GM23338 (cell line): ENCODE measurements around the gene PTPRE. TPM values are rescaled to one million over a fixed set of nuclear protein-coding genes. Genes with fewer than 3 reads are reported as not detected.

Experiments used
- ATAC-seq: fragments of 200-7000 bp; cut with Tn5 transposase; 3 replicates; pipeline ENCODE4 v1.9.1; 2020
- DNase-seq: peaks from one replicate; pipeline ENCODE4 v3.0.0-alpha.2; 2015; ENCODE audit warnings: low spot score
- H2AFZ ChIP-seq: fragments of 200-600 bp; sonication (generic); 2 replicates; pipeline ENCODE4 v1.8.0; 2016; ENCODE audit warnings: antibody characterized with exemption, mild to moderate bottlenecking, moderate library complexity
- H3F3A ChIP-seq: fragments of 200-600 bp; sonication (generic); replicated peaks from 2 replicates; pipeline ENCODE4 v1.8.0; 2017; ENCODE audit warnings: antibody characterized with exemption, mixed run types, low read depth
- H3K27ac ChIP-seq: fragments of 200-600 bp; sonication (generic); 2 replicates; pipeline ENCODE4 v1.6.1; 2016; ENCODE audit warnings: low read depth
- H3K27me3 ChIP-seq: fragments of 200-600 bp; sonication (generic); 2 replicates; pipeline ENCODE4 v1.8.0; 2016; ENCODE audit warnings: mild to moderate bottlenecking, mixed run types, moderate library complexity; ENCODE audit not compliant: insufficient read depth
- H3K36me3 ChIP-seq: fragments of 200-600 bp; sonication (generic); 2 replicates; pipeline ENCODE4 v1.8.0; 2016; ENCODE audit warnings: mild to moderate bottlenecking; ENCODE audit not compliant: insufficient read depth
- H3K4me1 ChIP-seq: fragments of 200-600 bp; sonication (generic); 2 replicates; pipeline ENCODE4 v1.8.0; 2016; ENCODE audit warnings: mild to moderate bottlenecking, moderate library complexity; ENCODE audit not compliant: insufficient read depth
- H3K4me2 ChIP-seq: fragments of 200-600 bp; sonication (generic); 2 replicates; pipeline ENCODE4 v1.7.1; 2017; ENCODE audit warnings: mixed run types
- H3K4me3 ChIP-seq: fragments of 200-600 bp; sonication (generic); 2 replicates; pipeline ENCODE4 v1.6.1; 2016; ENCODE audit warnings: mixed run types
- H3K79me2 ChIP-seq: fragments of 200-600 bp; sonication (generic); replicated peaks from 2 replicates; pipeline ENCODE4 v1.8.0; 2017; ENCODE audit warnings: mild to moderate bottlenecking; ENCODE audit not compliant: insufficient read depth
- H3K9me2 ChIP-seq: fragments of 200-600 bp; sonication (generic); 2 replicates; pipeline ENCODE4 v1.8.0; 2017; ENCODE audit not compliant: insufficient read depth
- H4K20me1 ChIP-seq: fragments of 200-600 bp; sonication (generic); replicated peaks from 2 replicates; pipeline ENCODE4 v1.8.0; 2017; ENCODE audit warnings: mild to moderate bottlenecking; ENCODE audit not compliant: insufficient read depth
- H3K27ac Mint-ChIP-seq: 2 replicates; pipeline ENCODE4 v1.8.0; 2020; ENCODE audit warnings: inconsistent platforms, mild to moderate bottlenecking, moderate library complexity, mixed read lengths
- H3K27me3 Mint-ChIP-seq: 3 replicates; pipeline ENCODE4 v1.8.0; 2022; ENCODE audit warnings: low read depth, mild to moderate bottlenecking, moderate library complexity, mixed read lengths, inconsistent platforms; ENCODE audit not compliant: insufficient read depth, poor library complexity
- H3K36me3 Mint-ChIP-seq: 3 replicates; pipeline ENCODE4 v1.8.0; 2021; ENCODE audit warnings: low read depth, mild to moderate bottlenecking, inconsistent platforms, moderate library complexity, mixed read lengths
- H3K4me1 Mint-ChIP-seq: 3 replicates; pipeline ENCODE4 v1.8.0; 2020; ENCODE audit warnings: mild to moderate bottlenecking, inconsistent platforms, mixed read lengths
- H3K4me3 Mint-ChIP-seq: 3 replicates; pipeline ENCODE4 v1.8.0; 2021; ENCODE audit warnings: moderate library complexity, mild to moderate bottlenecking, inconsistent platforms, mixed read lengths
- H3K9me3 Mint-ChIP-seq: 3 replicates; pipeline ENCODE4 v1.8.0; 2020; ENCODE audit warnings: moderate library complexity, mild to moderate bottlenecking, inconsistent platforms, mixed read lengths
- CREB1 ChIP-seq: fragments of 250-450 bp; sonication (Bioruptor Pico); IDR thresholded peaks from 2 replicates; pipeline ENCODE4 v1.5.0; 2020; ENCODE audit warnings: low read depth, mild to moderate bottlenecking, moderate library complexity
- EZH2 ChIP-seq: fragments of 200-600 bp; sonication (generic); IDR thresholded peaks from one replicate; pipeline ENCODE4 v1.8.0; 2017; ENCODE audit warnings: antibody characterized with exemption, mild to moderate bottlenecking, low read depth; ENCODE audit not compliant: unreplicated experiment
- EZH2phosphoT487 ChIP-seq: fragments of 200-600 bp; sonication (generic); IDR thresholded peaks from one replicate; pipeline ENCODE4 v1.8.1; 2018; ENCODE audit warnings: antibody characterized with exemption; ENCODE audit not compliant: unreplicated experiment
- JUNB ChIP-seq: IDR thresholded peaks from one replicate; pipeline ENCODE4 v1.6.1; 2016; ENCODE audit warnings: antibody characterized with exemption; ENCODE audit not compliant: unreplicated experiment
- NANOG ChIP-seq: IDR thresholded peaks from 2 replicates; pipeline ENCODE4 v1.6.1; 2016; ENCODE audit warnings: antibody characterized with exemption, borderline replicate concordance
- POLR2AphosphoS5 ChIP-seq: IDR thresholded peaks from 2 replicates; pipeline ENCODE4 v1.6.1; 2016; ENCODE audit warnings: antibody characterized with exemption, low read depth
- STAT1 ChIP-seq: IDR thresholded peaks from one replicate; pipeline ENCODE4 v1.6.1; 2016; ENCODE audit warnings: antibody characterized with exemption; ENCODE audit not compliant: unreplicated experiment
- ZNF114 ChIP-seq: fragments of 250-450 bp; sonication (Bioruptor Pico); IDR thresholded peaks from 2 replicates; pipeline ENCODE4 v1.5.0; 2020; ENCODE audit warnings: mild to moderate bottlenecking, moderate library complexity
- ZNF331 ChIP-seq: fragments of 250-450 bp; sonication (Bioruptor Pico); IDR thresholded peaks from 2 replicates; pipeline ENCODE4 v1.5.0; 2020; ENCODE audit warnings: low read depth, mild to moderate bottlenecking, moderate library complexity
- polyA plus RNA-seq: library from polyadenylated mRNA; unstranded; fragments of >200 nt; fragmentation: Nextera tagmentation; extraction: Ambion mirVana; gene quantifications from 2 replicates; pipeline ENCODE4 v1.2.1, GENCODE V29; 2016
- total RNA-seq: library from RNA; depleted of rRNA; stranded (reverse); fragments of >200 nt; shearing (Covaris generic); gene quantifications from 2 replicates; pipeline ENCODE4 v1.2.3, GENCODE V29; 2014
- TF ChIP-seq, protein P1 (sequence below), 2 experiments: fragments of 200-600 bp in 1 of 2; sonication (generic) in 1 of 2; conservative IDR thresholded peaks; 2 replicates each; pipeline versions ENCODE4 v1.5.1 to v1.6.1; 2016 to 2017; ENCODE audit warnings: antibody characterized with exemption in 2 of 2, low read depth in 2 of 2, mild to moderate bottlenecking in 2 of 2, moderate library complexity in 1 of 2
- TF ChIP-seq, protein P2 (sequence below): IDR thresholded peaks from 2 replicates; pipeline ENCODE4 v1.6.1; 2016; ENCODE audit warnings: antibody characterized with exemption
- TF ChIP-seq, protein P3 (sequence below): fragments of 250-450 bp; sonication (Bioruptor Pico); IDR thresholded peaks from 2 replicates; pipeline ENCODE4 v1.5.0; 2020; ENCODE audit warnings: mild to moderate bottlenecking, moderate library complexity
- TF ChIP-seq, protein P4 (sequence below): IDR thresholded peaks from one replicate; pipeline ENCODE4 v1.6.1; 2018; ENCODE audit warnings: antibody characterized with exemption; ENCODE audit not compliant: unreplicated experiment

The PTPRE gene
- total and polyA plus RNA-seq, 2 experiments from 2014 or later, result 0.34 to 0.42 TPM

DNA sequence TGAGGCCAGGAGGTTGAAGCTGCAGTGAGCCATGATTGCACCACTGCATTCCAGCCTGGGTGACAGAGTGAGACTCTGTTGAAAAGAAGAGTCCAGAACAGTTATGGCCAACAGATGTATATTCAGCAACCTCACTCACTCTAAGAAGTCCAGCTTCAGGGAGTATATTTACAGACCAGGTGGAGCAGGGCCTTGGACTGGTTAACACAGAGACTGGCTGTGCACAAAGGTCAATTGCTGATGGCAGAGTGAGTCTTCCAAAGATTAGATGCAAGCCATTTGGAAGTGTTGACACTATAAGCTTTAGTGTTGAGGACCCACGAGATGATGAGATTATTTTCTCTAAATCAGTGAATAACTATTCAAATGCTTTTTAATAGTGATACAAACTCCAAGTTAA, 39.1 kb upstream of the PTPRE start:
- no peaks in the 10 kb centered on the region for H3K27me3 ChIP-seq
- no peak overlapping the region for H3K27ac ChIP-seq
- peaks cover 2% of the 10 kb centered on the region for H3K27me3 Mint-ChIP-seq
- H3K36me3 ChIP-seq, result no peaks in the 10 kb centered on the region
- no peaks in the 10 kb centered on the region for H3K4me1 ChIP-seq
- H3K9me3 Mint-ChIP-seq, result peaks cover 41% of the 10 kb centered on the region
- TF ChIP-seq, protein P1, sequence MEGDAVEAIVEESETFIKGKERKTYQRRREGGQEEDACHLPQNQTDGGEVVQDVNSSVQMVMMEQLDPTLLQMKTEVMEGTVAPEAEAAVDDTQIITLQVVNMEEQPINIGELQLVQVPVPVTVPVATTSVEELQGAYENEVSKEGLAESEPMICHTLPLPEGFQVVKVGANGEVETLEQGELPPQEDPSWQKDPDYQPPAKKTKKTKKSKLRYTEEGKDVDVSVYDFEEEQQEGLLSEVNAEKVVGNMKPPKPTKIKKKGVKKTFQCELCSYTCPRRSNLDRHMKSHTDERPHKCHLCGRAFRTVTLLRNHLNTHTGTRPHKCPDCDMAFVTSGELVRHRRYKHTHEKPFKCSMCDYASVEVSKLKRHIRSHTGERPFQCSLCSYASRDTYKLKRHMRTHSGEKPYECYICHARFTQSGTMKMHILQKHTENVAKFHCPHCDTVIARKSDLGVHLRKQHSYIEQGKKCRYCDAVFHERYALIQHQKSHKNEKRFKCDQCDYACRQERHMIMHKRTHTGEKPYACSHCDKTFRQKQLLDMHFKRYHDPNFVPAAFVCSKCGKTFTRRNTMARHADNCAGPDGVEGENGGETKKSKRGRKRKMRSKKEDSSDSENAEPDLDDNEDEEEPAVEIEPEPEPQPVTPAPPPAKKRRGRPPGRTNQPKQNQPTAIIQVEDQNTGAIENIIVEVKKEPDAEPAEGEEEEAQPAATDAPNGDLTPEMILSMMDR (conservative IDR thresholded peaks at IDR 0.05; ENCODE audit: low read depth in 2 of 2), result no peak
- TF ChIP-seq ZNF114 (no peak), EZH2 (no peak), CREB1 (CRISPR knock-in tag) (no peak), JUNB (no peak), ZNF331 (CRISPR knock-in tag) (no peak), POLR2AphosphoS5 (no peak), EZH2phosphoT487 (no peak), NANOG (no peak), STAT1 (no peak)
- TF ChIP-seq, protein P2, sequence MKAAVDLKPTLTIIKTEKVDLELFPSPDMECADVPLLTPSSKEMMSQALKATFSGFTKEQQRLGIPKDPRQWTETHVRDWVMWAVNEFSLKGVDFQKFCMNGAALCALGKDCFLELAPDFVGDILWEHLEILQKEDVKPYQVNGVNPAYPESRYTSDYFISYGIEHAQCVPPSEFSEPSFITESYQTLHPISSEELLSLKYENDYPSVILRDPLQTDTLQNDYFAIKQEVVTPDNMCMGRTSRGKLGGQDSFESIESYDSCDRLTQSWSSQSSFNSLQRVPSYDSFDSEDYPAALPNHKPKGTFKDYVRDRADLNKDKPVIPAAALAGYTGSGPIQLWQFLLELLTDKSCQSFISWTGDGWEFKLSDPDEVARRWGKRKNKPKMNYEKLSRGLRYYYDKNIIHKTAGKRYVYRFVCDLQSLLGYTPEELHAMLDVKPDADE, result no peak
- TF ChIP-seq, protein P3, sequence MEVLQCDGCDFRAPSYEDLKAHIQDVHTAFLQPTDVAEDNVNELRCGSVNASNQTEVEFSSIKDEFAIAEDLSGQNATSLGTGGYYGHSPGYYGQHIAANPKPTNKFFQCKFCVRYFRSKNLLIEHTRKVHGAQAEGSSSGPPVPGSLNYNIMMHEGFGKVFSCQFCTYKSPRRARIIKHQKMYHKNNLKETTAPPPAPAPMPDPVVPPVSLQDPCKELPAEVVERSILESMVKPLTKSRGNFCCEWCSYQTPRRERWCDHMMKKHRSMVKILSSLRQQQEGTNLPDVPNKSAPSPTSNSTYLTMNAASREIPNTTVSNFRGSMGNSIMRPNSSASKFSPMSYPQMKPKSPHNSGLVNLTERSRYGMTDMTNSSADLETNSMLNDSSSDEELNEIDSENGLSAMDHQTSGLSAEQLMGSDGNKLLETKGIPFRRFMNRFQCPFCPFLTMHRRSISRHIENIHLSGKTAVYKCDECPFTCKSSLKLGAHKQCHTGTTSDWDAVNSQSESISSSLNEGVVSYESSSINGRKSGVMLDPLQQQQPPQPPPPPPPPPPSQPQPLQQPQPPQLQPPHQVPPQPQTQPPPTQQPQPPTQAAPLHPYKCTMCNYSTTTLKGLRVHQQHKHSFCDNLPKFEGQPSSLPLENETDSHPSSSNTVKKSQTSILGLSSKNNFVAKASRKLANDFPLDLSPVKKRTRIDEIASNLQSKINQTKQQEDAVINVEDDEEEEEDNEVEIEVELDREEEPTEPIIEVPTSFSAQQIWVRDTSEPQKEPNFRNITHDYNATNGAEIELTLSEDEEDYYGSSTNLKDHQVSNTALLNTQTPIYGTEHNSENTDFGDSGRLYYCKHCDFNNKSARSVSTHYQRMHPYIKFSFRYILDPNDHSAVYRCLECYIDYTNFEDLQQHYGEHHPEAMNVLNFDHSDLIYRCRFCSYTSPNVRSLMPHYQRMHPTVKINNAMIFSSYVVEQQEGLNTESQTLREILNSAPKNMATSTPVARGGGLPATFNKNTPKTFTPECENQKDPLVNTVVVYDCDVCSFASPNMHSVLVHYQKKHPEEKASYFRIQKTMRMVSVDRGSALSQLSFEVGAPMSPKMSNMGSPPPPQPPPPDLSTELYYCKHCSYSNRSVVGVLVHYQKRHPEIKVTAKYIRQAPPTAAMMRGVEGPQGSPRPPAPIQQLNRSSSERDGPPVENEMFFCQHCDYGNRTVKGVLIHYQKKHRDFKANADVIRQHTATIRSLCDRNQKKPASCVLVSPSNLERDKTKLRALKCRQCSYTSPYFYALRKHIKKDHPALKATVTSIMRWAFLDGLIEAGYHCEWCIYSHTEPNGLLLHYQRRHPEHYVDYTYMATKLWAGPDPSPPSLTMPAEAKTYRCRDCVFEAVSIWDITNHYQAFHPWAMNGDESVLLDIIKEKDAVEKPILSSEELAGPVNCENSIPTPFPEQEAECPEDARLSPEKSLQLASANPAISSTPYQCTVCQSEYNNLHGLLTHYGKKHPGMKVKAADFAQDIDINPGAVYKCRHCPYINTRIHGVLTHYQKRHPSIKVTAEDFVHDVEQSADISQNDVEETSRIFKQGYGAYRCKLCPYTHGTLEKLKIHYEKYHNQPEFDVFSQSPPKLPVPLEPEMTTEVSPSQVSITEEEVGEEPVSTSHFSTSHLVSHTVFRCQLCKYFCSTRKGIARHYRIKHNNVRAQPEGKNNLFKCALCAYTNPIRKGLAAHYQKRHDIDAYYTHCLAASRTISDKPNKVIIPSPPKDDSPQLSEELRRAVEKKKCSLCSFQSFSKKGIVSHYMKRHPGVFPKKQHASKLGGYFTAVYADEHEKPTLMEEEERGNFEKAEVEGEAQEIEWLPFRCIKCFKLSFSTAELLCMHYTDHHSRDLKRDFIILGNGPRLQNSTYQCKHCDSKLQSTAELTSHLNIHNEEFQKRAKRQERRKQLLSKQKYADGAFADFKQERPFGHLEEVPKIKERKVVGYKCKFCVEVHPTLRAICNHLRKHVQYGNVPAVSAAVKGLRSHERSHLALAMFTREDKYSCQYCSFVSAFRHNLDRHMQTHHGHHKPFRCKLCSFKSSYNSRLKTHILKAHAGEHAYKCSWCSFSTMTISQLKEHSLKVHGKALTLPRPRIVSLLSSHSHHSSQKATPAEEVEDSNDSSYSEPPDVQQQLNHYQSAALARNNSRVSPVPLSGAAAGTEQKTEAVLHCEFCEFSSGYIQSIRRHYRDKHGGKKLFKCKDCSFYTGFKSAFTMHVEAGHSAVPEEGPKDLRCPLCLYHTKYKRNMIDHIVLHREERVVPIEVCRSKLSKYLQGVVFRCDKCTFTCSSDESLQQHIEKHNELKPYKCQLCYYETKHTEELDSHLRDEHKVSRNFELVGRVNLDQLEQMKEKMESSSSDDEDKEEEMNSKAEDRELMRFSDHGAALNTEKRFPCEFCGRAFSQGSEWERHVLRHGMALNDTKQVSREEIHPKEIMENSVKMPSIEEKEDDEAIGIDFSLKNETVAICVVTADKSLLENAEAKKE, result no peak
- TF ChIP-seq, protein P4, sequence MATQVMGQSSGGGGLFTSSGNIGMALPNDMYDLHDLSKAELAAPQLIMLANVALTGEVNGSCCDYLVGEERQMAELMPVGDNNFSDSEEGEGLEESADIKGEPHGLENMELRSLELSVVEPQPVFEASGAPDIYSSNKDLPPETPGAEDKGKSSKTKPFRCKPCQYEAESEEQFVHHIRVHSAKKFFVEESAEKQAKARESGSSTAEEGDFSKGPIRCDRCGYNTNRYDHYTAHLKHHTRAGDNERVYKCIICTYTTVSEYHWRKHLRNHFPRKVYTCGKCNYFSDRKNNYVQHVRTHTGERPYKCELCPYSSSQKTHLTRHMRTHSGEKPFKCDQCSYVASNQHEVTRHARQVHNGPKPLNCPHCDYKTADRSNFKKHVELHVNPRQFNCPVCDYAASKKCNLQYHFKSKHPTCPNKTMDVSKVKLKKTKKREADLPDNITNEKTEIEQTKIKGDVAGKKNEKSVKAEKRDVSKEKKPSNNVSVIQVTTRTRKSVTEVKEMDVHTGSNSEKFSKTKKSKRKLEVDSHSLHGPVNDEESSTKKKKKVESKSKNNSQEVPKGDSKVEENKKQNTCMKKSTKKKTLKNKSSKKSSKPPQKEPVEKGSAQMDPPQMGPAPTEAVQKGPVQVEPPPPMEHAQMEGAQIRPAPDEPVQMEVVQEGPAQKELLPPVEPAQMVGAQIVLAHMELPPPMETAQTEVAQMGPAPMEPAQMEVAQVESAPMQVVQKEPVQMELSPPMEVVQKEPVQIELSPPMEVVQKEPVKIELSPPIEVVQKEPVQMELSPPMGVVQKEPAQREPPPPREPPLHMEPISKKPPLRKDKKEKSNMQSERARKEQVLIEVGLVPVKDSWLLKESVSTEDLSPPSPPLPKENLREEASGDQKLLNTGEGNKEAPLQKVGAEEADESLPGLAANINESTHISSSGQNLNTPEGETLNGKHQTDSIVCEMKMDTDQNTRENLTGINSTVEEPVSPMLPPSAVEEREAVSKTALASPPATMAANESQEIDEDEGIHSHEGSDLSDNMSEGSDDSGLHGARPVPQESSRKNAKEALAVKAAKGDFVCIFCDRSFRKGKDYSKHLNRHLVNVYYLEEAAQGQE, result no peak
- DNase-seq (no peak), ATAC-seq (no peak)
- H4K20me1 ChIP-seq, result no peaks in the 10 kb centered on the region
- H3K79me2 ChIP-seq, result no peaks in the 10 kb centered on the region
- H3K27ac Mint-ChIP-seq, result no peak overlapping the region
- H3K4me2 ChIP-seq, result no peak overlapping the region
- no peaks in the 10 kb centered on the region for H3F3A ChIP-seq
- peaks cover 10% of the 10 kb centered on the region; the same call in 1 of the 2 replicates for H3K9me2 ChIP-seq
- H3K4me3 ChIP-seq, result no peak overlapping the region
- no peak overlapping the region for H2AFZ ChIP-seq
- no peaks in the 10 kb centered on the region for H3K4me1 Mint-ChIP-seq
- peaks cover 20% of the 10 kb centered on the region; the same call in 2 of the 3 replicates for H3K36me3 Mint-ChIP-seq
- H3K4me3 Mint-ChIP-seq, result no peak overlapping the region
